HG03342 (cell line): Measurements from ENCODE around the gene HMGN1.
A peak's percentile ranks its signal among the peaks of the same experiment; 100 is the strongest.
"Not testable (repeated sequence)": the region's sequence is repeated elsewhere in the genome, so short reads cannot be mapped to it uniquely, and the experiment has no call there.

Experiments used
- ATAC-seq: cut with Tn5 transposase; IDR thresholded peaks from one replicate; pipeline ENCODE4 v1.9.1; 2021; ENCODE audit warnings: mild to moderate bottlenecking, moderate library complexity; ENCODE audit not compliant: unreplicated experiment

Gene HMGN1

GRCh38 chr21:39369896-39370288, 21.0 kb upstream of the HMGN1 start:
- not testable (repeated sequence) for ATAC-seq

GRCh38 chr21:39367783-39368182, 18.9 kb upstream of the HMGN1 start:
- ATAC-seq, result no peak

- no peak for ATAC-seq
These were observed 17.7 kb upstream of the HMGN1 start for GRCh38 chr21:39366563-39366962.

- ATAC-seq, result no peak
These were observed 16.1 kb upstream of the HMGN1 start for GRCh38 chr21:39364949-39365348.

GRCh38 chr21:39363607-39364555, 15.0 kb upstream of the HMGN1 start:
- no peak for ATAC-seq

GRCh38 chr21:39362733-39363132, 13.8 kb upstream of the HMGN1 start:
- ATAC-seq, result no peak

- ATAC-seq, result no peak
These were observed 10.5 kb upstream of the HMGN1 start for GRCh38 chr21:39359382-39359781.

GRCh38 chr21:39353295-39353694, 4.4 kb upstream of the HMGN1 start:
- ATAC-seq, result no peak

GRCh38 chr21:39350094-39351005, 1.5 kb upstream of the HMGN1 start:
- no peak for ATAC-seq

GRCh38 chr21:39349211-39350093, 564 bp upstream of the HMGN1 start:
- ATAC-seq, result peak; percentile 83

GRCh38 chr21:39348040-39348354, 891 bp downstream of the HMGN1 start:
- no peak for ATAC-seq

GRCh38 chr21:39347537-39347936, 1.4 kb downstream of the HMGN1 start:
- no peak for ATAC-seq

GRCh38 chr21:39346671-39347331, 2.1 kb downstream of the HMGN1 start:
- ATAC-seq, result no peak

GRCh38 chr21:39346206-39346605, 2.7 kb downstream of the HMGN1 start:
- no peak for ATAC-seq

GRCh38 chr21:39345440-39345839, 3.4 kb downstream of the HMGN1 start:
- ATAC-seq, result no peak

GRCh38 chr21:39344848-39345247, 4.0 kb downstream of the HMGN1 start:
- ATAC-seq, result no peak

GRCh38 chr21:39341249-39341923, 7.5 kb downstream of the HMGN1 start:
- no peak for ATAC-seq

GRCh38 chr21:39340687-39341086, 8.2 kb downstream of the HMGN1 start:
- ATAC-seq, result no peak

- ATAC-seq, result no peak
These were observed 9.7 kb downstream of the HMGN1 start for GRCh38 chr21:39339231-39339630.
